Activated CD8-positive, alpha-beta memory T cell treated with anti-CD3 and anti-CD28 coated beads, Interleukin-2, amount 10 ng/mL, durations not matched to agents 7 days and 5 days (primary cell): ENCODE measurements around the gene ADAMTSL3. TPM values are rescaled to one million over a fixed set of nuclear protein-coding genes. Genes with fewer than 3 reads are reported as not detected.

Experiments used
- ATAC-seq: fragments of 150-1000 bp; cut with Tn5 transposase; one replicate; pipeline ENCODE4 v1.10.0; 2021; ENCODE audit warnings: moderate library complexity
- CTCF ChIA-PET: fragments of 350-600 bp; sonication (Branson Sonifier 250); formaldehyde crosslinking; loops from one replicate; lab custom pipeline; 2021; ENCODE audit warnings: antibody characterized with exemption; lab: Charles Lee
- DNase-seq: peaks from one replicate; pipeline ENCODE4 v3.0.0-alpha.2; 2020
- H3K27ac Mint-ChIP-seq: one replicate; pipeline ENCODE4 v1.8.0; 2021; ENCODE audit warnings: mild to moderate bottlenecking, mixed read lengths
- H3K27me3 Mint-ChIP-seq: one replicate; pipeline ENCODE4 v1.8.0; 2021; ENCODE audit warnings: mixed read lengths
- H3K36me3 Mint-ChIP-seq: one replicate; pipeline ENCODE4 v1.8.0; 2021; ENCODE audit warnings: mild to moderate bottlenecking, mixed read lengths
- H3K4me1 Mint-ChIP-seq: one replicate; pipeline ENCODE4 v1.8.0; 2021; ENCODE audit warnings: mixed read lengths
- H3K4me3 Mint-ChIP-seq: one replicate; pipeline ENCODE4 v1.8.0; 2021; ENCODE audit warnings: mild to moderate bottlenecking, moderate library complexity, mixed read lengths
- H3K9me3 Mint-ChIP-seq: one replicate; pipeline ENCODE4 v1.8.0; 2022; ENCODE audit warnings: low read depth, mixed read lengths
- total RNA-seq, 2 experiments: library from RNA; stranded (reverse); gene quantifications; one replicate each; pipeline ENCODE4 v1.2.3, GENCODE V29; 2021

The ADAMTSL3 gene
- total RNA-seq, 2 experiments from 2014 or later = not detected

- Mint-ChIP-seq H3K4me3 (no peak overlapping the region), H3K9me3 (peaks cover 3% of the 10 kb centered on the region), H3K4me1 (no peaks in the 10 kb centered on the region), H3K36me3 (no peaks in the 10 kb centered on the region), H3K27me3 (no peaks in the 10 kb centered on the region), H3K27ac (no peak overlapping the region)
- CTCF ChIA-PET = no interaction called here
- no peak for DNase-seq
- ATAC-seq = no peak
Measured at GRCh38 chr15:83670672-83671229, 16.8 kb downstream of the ADAMTSL3 start.

GRCh38 chr15:83671603-83672002, 17.7 kb downstream of the ADAMTSL3 start:
- CTCF ChIA-PET = no interaction called here
- H3K4me3 Mint-ChIP-seq = no peak overlapping the region

GRCh38 chr15:83673385-83673784, 19.5 kb downstream of the ADAMTSL3 start:
- no peak for ATAC-seq
- no peak overlapping the region for H3K4me3 Mint-ChIP-seq

More at GRCh38 chr15:83671603-83672002, 17.7 kb downstream of the ADAMTSL3 start:
- Mint-ChIP-seq H3K36me3 (no peaks in the 10 kb centered on the region), H3K4me1 (no peaks in the 10 kb centered on the region), H3K27ac (no peak overlapping the region), H3K27me3 (no peaks in the 10 kb centered on the region), H3K9me3 (peaks cover 3% of the 10 kb centered on the region)
- DNase-seq (no peak), ATAC-seq (no peak)

GRCh38 chr15:83682476-83683088, 28.7 kb downstream of the ADAMTSL3 start:
- Mint-ChIP-seq H3K4me1 (no peaks in the 10 kb centered on the region), H3K27ac (no peak overlapping the region), H3K9me3 (no peaks in the 10 kb centered on the region), H3K27me3 (no peaks in the 10 kb centered on the region), H3K4me3 (no peak overlapping the region), H3K36me3 (no peaks in the 10 kb centered on the region)
- ATAC-seq = no peak
- no peak for DNase-seq
- CTCF ChIA-PET = no interaction called here

More at GRCh38 chr15:83673385-83673784, 19.5 kb downstream of the ADAMTSL3 start:
- CTCF ChIA-PET = no interaction called here
- Mint-ChIP-seq H3K27me3 (no peaks in the 10 kb centered on the region), H3K27ac (no peak overlapping the region), H3K4me1 (no peaks in the 10 kb centered on the region), H3K36me3 (no peaks in the 10 kb centered on the region), H3K9me3 (peaks cover 3% of the 10 kb centered on the region)
- DNase-seq = no peak

GRCh38 chr15:83685916-83686332, 32.0 kb downstream of the ADAMTSL3 start:
- CTCF ChIA-PET = no interaction called here
- Mint-ChIP-seq H3K36me3 (no peaks in the 10 kb centered on the region), H3K4me3 (no peak overlapping the region), H3K27ac (no peak overlapping the region), H3K27me3 (no peaks in the 10 kb centered on the region), H3K4me1 (no peaks in the 10 kb centered on the region), H3K9me3 (no peaks in the 10 kb centered on the region)
- DNase-seq (no peak), ATAC-seq (no peak)

- H3K4me3 Mint-ChIP-seq = no peak overlapping the region
- no peaks in the 10 kb centered on the region for H3K36me3 Mint-ChIP-seq
- no peaks in the 10 kb centered on the region for H3K27me3 Mint-ChIP-seq
- DNase-seq = no peak
- CTCF ChIA-PET = no interaction called here
- ATAC-seq = no peak
- H3K9me3 Mint-ChIP-seq = no peaks in the 10 kb centered on the region
- H3K27ac Mint-ChIP-seq = no peak overlapping the region
- H3K4me1 Mint-ChIP-seq = no peaks in the 10 kb centered on the region
Measured at GRCh38 chr15:83688201-83688600, 34.3 kb downstream of the ADAMTSL3 start.

- peaks cover 4% of the 10 kb centered on the region for H3K9me3 Mint-ChIP-seq
Measured at GRCh38 chr15:83690676-83691075, 36.8 kb downstream of the ADAMTSL3 start.

GRCh38 chr15:83692746-83693581, 39.0 kb downstream of the ADAMTSL3 start:
- ATAC-seq (no peak), DNase-seq (no peak)
- CTCF ChIA-PET = no interaction called here
- Mint-ChIP-seq H3K27me3 (no peaks in the 10 kb centered on the region), H3K9me3 (peaks cover 4% of the 10 kb centered on the region), H3K36me3 (no peaks in the 10 kb centered on the region), H3K4me1 (no peaks in the 10 kb centered on the region), H3K4me3 (no peak overlapping the region), H3K27ac (no peak overlapping the region)

More at GRCh38 chr15:83690676-83691075, 36.8 kb downstream of the ADAMTSL3 start:
- CTCF ChIA-PET = no interaction called here
- no peaks in the 10 kb centered on the region for H3K27me3 Mint-ChIP-seq
- DNase-seq (no peak), ATAC-seq (no peak)
- no peaks in the 10 kb centered on the region for H3K4me1 Mint-ChIP-seq
- no peak overlapping the region for H3K4me3 Mint-ChIP-seq
- no peak overlapping the region for H3K27ac Mint-ChIP-seq
- H3K36me3 Mint-ChIP-seq = no peaks in the 10 kb centered on the region

- no peaks in the 10 kb centered on the region for H3K36me3 Mint-ChIP-seq
- no peaks in the 10 kb centered on the region for H3K27me3 Mint-ChIP-seq
- no peak overlapping the region for H3K4me3 Mint-ChIP-seq
- no peak overlapping the region for H3K27ac Mint-ChIP-seq
- no peaks in the 10 kb centered on the region for H3K4me1 Mint-ChIP-seq
- CTCF ChIA-PET = no interaction called here
- ATAC-seq = no peak
- H3K9me3 Mint-ChIP-seq = peaks cover 4% of the 10 kb centered on the region
- DNase-seq = no peak
Measured at GRCh38 chr15:83694015-83694414, 40.1 kb downstream of the ADAMTSL3 start.

GRCh38 chr15:83694536-83694935, 40.6 kb downstream of the ADAMTSL3 start:
- DNase-seq = no peak
- ATAC-seq = no peak
- no peaks in the 10 kb centered on the region for H3K27me3 Mint-ChIP-seq
- no peak overlapping the region for H3K27ac Mint-ChIP-seq
- no peaks in the 10 kb centered on the region for H3K36me3 Mint-ChIP-seq
- H3K9me3 Mint-ChIP-seq = peaks cover 4% of the 10 kb centered on the region
- CTCF ChIA-PET = no interaction called here
- H3K4me1 Mint-ChIP-seq = no peaks in the 10 kb centered on the region
- no peak overlapping the region for H3K4me3 Mint-ChIP-seq

- H3K27me3 Mint-ChIP-seq = no peaks in the 10 kb centered on the region
- CTCF ChIA-PET = no interaction called here
- H3K4me3 Mint-ChIP-seq = no peak overlapping the region
- H3K36me3 Mint-ChIP-seq = no peaks in the 10 kb centered on the region
- ATAC-seq (no peak), DNase-seq (no peak)
- no peak overlapping the region for H3K27ac Mint-ChIP-seq
- H3K9me3 Mint-ChIP-seq = peaks cover 4% of the 10 kb centered on the region
- H3K4me1 Mint-ChIP-seq = no peaks in the 10 kb centered on the region
Measured at GRCh38 chr15:83695246-83695645, 41.3 kb downstream of the ADAMTSL3 start.

GRCh38 chr15:83695901-83696425, 42.0 kb downstream of the ADAMTSL3 start:
- CTCF ChIA-PET = no interaction called here
- Mint-ChIP-seq H3K27ac (no peak overlapping the region), H3K4me3 (no peak overlapping the region), H3K27me3 (no peaks in the 10 kb centered on the region), H3K9me3 (peaks cover 4% of the 10 kb centered on the region), H3K36me3 (no peaks in the 10 kb centered on the region), H3K4me1 (no peaks in the 10 kb centered on the region)
- ATAC-seq (no peak), DNase-seq (no peak)

- H3K4me3 Mint-ChIP-seq = no peak overlapping the region
- DNase-seq = no peak
- no peaks in the 10 kb centered on the region for H3K36me3 Mint-ChIP-seq
- CTCF ChIA-PET = no interaction called here
- peaks cover 4% of the 10 kb centered on the region for H3K9me3 Mint-ChIP-seq
- H3K27ac Mint-ChIP-seq = no peak overlapping the region
- H3K27me3 Mint-ChIP-seq = no peaks in the 10 kb centered on the region
- no peak for ATAC-seq
- H3K4me1 Mint-ChIP-seq = no peaks in the 10 kb centered on the region
Measured at GRCh38 chr15:83697716-83698115, 43.8 kb downstream of the ADAMTSL3 start.
